ENCODE measurements around the gene APOL6.
"Not testable (repeated sequence)": the region's sequence is repeated elsewhere in the genome, so short reads cannot be mapped to it uniquely, and the experiment has no call there.

The APOL6 gene

DNA sequence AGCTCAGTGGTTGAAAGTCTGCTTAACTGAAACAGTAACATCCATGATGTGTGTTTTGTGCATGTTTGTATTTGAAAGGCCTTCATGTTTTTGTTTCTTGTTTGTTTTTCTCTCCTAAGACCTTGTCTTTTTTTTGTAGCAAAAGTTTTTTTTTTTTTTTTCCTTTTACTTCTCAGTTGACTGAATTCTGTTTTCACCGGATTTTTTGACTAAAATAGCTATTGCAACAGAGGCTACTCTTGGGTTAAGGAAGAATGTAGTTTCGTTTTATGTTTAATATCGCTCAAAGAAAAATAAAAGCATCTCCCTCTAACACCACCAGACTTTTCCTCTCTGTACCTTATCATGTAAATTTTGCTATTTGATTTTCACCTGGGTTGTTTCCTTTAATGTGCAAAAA lies 15.1 kb downstream of the APOL6 start:
- H3K4me3 ChIP-seq (ENCODE audit: low read depth, low read length), result 0 out of 2 replicates have a peak overlapping the region, but pooled peaks have one; percentile 20
- TF ChIP-seq, protein P1, sequence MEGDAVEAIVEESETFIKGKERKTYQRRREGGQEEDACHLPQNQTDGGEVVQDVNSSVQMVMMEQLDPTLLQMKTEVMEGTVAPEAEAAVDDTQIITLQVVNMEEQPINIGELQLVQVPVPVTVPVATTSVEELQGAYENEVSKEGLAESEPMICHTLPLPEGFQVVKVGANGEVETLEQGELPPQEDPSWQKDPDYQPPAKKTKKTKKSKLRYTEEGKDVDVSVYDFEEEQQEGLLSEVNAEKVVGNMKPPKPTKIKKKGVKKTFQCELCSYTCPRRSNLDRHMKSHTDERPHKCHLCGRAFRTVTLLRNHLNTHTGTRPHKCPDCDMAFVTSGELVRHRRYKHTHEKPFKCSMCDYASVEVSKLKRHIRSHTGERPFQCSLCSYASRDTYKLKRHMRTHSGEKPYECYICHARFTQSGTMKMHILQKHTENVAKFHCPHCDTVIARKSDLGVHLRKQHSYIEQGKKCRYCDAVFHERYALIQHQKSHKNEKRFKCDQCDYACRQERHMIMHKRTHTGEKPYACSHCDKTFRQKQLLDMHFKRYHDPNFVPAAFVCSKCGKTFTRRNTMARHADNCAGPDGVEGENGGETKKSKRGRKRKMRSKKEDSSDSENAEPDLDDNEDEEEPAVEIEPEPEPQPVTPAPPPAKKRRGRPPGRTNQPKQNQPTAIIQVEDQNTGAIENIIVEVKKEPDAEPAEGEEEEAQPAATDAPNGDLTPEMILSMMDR (IDR thresholded peaks at IDR 0.05; ENCODE audit: low read depth, low read length), result no peak

DNA sequence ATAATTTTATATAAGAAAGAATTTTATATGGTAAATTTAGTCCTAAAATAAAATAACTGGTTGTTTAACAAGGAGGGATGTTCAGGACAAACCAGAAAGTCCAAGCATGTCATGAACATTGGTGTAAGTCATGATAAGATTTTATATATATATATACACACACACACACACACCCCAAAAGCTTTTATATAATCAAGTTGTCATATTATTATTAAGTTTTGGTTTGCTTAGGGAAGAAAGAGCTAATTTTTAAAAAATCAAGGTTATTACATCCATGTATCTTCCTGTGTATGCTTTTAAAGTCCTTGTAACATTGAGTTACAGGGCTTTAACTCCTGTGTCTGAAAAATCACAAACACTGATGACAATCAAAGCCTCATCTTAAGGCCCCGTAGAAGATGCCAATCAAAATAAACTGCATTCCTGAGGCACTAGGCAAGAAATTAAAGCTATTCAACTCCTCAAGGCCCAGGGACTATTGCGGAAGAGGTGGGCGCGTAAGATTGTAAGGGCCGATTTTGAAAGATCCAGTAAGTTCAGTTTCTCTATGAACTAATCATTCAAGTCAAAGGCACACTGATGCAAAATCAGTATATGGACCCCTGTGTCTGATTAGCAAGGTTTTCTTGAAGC lies 16.8 kb downstream of the APOL6 start:
- TF ChIP-seq, protein P1 (IDR thresholded peaks at IDR 0.05; ENCODE audit: low read depth, low read length), result no peak
- no peak overlapping the region for H3K4me3 ChIP-seq (ENCODE audit: low read depth, low read length)

DNA sequence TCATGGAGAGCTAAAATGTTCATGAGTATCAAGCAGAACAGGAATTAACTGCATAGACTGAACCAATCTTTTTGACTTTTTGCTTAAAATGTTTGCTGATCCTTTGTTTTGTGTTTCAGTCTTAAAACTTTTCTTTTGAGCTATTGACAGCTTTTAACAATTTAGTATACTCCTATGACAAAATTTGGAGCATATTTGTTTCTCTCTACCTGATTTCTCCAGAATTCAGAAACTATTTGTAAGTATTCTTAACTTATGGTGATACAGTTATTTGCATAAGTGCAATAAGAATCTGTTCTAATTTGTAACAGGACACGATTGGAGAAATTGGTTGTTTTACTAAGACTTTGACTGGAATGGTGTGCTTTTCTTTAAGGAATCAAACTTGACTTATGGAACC lies 18.5 kb downstream of the APOL6 start:
- H3K4me3 ChIP-seq (ENCODE audit: low read depth, low read length), result not testable (repeated sequence)

DNA sequence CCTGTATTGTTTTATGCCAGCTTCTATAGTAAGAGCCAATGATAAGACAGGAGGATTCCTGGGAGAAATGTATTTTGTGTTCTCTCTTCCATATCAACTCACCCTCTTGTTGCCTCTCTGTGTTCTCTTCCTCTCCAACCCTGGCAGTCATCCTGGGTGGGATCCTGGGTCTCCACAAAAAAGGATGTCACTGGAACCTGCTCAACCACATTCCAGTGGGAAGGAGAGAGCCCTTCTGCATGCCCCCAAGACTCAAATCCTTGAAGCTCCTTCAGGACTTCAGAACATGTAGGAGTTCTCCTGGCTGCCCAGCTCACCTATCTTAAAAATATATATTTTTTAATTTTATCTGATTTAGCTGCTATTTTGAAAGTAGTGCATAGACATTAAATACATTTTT lies 26.1 kb downstream of the APOL6 start:
- no peak overlapping the region for H3K4me3 ChIP-seq (ENCODE audit: low read depth, low read length)
- TF ChIP-seq, protein P1 (IDR thresholded peaks at IDR 0.05; ENCODE audit: low read depth, low read length), result no peak

DNA sequence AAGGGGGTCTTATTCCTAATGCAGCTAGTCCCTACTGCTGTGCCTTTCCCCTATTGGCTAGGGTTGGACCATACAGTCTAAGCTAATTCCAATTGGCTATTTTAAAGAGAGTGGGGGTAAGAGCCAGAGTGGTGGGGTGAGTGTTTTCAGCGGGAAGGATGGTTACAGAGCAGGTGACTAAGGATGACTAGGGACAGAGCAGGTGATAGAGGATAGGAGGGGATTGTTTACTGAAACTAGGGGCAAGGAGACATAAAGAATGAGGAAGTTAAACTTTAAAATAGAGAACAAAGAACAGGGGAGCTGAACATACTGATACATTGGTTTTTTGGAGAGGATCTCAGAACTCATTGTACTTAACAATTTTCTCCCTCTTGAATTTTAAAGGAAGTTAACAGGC lies 27.8 kb downstream of the APOL6 start:
- not testable (repeated sequence) for H3K4me3 ChIP-seq (ENCODE audit: low read depth, low read length)

DNA sequence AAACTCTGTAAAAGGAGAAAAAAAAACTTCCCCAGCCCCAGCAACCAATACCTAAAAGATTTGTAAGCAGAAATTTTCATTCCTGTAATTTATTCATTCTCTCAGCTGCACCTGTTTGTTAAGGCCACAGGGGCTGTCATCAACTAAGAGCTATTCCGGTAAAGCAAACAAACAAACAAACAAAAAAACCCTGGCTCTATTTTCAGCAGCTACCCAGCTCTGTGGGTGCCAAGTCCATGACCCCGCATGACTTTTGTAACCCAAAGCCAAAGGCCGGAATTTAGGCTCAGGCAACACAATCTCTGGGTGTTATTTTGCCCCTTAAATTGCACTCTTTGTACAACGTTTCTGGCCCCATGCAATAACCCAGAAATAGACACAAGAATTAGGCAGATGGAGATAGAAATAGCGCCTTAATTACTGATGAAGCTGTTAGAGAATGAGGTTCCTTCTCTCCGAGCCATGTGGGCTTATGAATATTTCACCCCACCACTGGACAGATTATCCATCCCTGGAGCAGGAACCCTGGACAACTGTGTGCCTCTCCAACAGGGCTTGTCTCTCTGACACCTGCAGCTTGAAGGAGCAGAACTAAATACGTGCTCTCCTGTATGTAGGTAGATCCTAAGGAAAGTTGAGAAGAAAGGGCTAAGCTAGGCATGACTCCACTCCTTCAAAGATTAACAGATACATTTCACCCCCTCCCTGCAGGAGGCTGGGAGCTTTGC lies 29.4 kb downstream of the APOL6 start:
- TF ChIP-seq, protein P1 (IDR thresholded peaks at IDR 0.05; ENCODE audit: low read depth, low read length), result no peak
- H3K4me3 ChIP-seq (ENCODE audit: low read depth, low read length), result no peak overlapping the region

DNA sequence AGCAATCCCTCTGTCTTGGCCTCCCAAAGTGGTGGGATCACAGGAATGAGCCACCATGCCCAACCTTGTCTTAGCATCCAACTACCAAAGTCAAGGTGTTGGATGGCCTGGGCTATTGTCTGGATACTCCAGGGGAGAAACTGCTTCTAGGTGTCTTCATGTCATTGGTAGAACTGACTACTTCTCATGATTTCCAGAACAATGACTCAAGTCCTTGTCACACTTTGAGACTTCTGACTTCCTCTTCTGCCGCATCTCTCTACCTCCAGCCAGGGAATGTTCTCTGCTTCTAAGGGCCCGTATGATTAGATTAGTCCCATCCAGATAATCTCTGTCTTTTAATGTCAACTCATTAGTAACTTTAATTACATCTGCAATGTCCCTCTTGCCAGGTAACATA lies 30.6 kb downstream of the APOL6 start:
- TF ChIP-seq, protein P1 (IDR thresholded peaks at IDR 0.05; ENCODE audit: low read depth, low read length), result no peak
- H3K4me3 ChIP-seq (ENCODE audit: low read depth, low read length), result no peak overlapping the region

DNA sequence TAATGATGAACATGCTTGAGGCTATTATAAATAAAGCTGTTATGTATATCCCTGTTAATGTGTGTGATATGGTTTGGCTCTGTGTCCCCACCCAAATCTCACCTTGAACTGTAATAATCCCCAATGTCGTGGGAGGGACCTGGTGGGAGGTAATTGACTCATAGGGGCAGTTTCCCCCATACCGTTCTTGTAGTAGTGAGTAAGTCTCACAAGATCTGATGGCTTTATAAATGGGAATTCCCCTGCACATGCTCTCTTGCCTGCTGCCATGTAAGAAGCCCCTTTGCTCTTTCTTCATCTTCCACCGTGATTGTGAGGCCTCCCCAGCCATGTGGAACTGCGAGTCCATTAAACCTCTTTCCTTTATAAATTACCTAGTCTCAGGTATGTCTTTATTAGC lies 31.2 kb downstream of the APOL6 start:
- H3K4me3 ChIP-seq (ENCODE audit: low read depth, low read length), result not testable (repeated sequence)

DNA sequence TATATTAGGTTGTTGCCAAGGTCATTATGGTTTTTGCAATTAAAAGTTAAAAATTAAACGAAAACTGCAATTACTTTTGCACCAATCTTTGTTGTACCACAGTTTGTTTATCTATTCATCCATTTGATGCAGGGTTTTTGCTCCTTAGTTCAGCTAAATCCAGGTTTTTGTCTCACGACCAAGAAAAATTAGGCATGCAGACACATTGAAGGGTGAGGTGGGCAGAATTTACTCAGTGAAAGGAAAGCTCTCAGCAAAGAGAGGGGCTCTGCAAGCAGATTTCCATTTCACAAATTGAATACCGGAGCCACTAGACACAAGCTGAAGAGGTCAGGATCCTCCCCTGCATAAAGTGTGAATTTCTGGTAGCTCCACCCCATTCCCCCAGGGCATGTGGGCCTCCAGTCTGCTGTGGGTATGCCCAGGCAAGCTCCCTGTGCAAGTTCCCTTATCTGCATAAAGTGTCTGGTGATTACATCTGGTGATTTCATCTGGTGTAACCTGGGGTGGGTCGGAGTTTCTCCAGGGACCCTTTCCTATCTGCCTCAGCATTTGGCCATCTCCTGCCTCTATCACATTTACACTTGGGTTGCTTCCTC lies 33.3 kb downstream of the APOL6 start:
- H3K4me3 ChIP-seq (ENCODE audit: low read depth, low read length), result no peak overlapping the region
- TF ChIP-seq, protein P1 (IDR thresholded peaks at IDR 0.05; ENCODE audit: low read depth, low read length), result no peak

Data from WI38 (cell line).